Measurements from ENCODE around the gene RAB39A.

- TF ChIP-seq YY1 (IDR thresholded peaks at IDR 0.05; ENCODE audit: low read depth) (no peak), REST (IDR thresholded peaks at IDR 0.05; ENCODE audit: low read depth) (no peak), EP300 (IDR thresholded peaks at IDR 0.05; ENCODE audit: borderline replicate concordance) (no peak), MAX (IDR thresholded peaks at IDR 0.05) (no peak), CEBPB (IDR thresholded peaks at IDR 0.05) (no peak), USF1 (IDR thresholded peaks at IDR 0.05) (no peak)
These were observed 6.3 kb upstream of the RAB39A start for GRCh38 chr11:107921997-107922396.

Data from Ishikawa (cell line).